ENCODE results near the gene UNC80. TPM values are rescaled to one million over a fixed set of nuclear protein-coding genes. Genes with fewer than 3 reads are reported as not detected.

Gene UNC80
- polyA plus RNA-seq, 1 donor (not counting 4 experiments of a cell fraction or from before 2014, with no cell fraction given) = 0.13 TPM

GRCh38 chr2:209938906-209939305 lies 167.3 kb downstream of the UNC80 start:
- H3K9me3 ChIP-seq (ENCODE audit: control insufficient read depth, low read depth, low read length) = no peaks in the 10 kb centered on the region
- H3K79me2 ChIP-seq (ENCODE audit: control insufficient read depth, insufficient read depth, low read length) = no peaks in the 10 kb centered on the region
- DNase-seq (ENCODE audit: low read depth, low spot score) (no peak), FAIRE-seq (no peak)
- dilution Hi-C loops (cut with MboI; ENCODE audit: extremely low pct_ligation_motif_present, low sequenced_read_pairs) = no loop called here
- H3K27ac ChIP-seq (ENCODE audit: control insufficient read depth, insufficient read depth, low read length) = no peak overlapping the region
- no peaks in the 10 kb centered on the region for H3K9me1 ChIP-seq (ENCODE audit: control insufficient read depth, extremely low read depth, insufficient read depth, low read length)
- H3K27me3 ChIP-seq (ENCODE audit: control insufficient read depth, extremely low read depth, insufficient read depth, low read length) = no peaks in the 10 kb centered on the region
- H2AFZ ChIP-seq (ENCODE audit: control insufficient read depth, low read length) = peak overlapping the region; percentile 65
- H3K4me1 ChIP-seq (ENCODE audit: control insufficient read depth, extremely low read depth, insufficient read depth, low read length) = peaks cover 17% of the 10 kb centered on the region
- no peaks in the 10 kb centered on the region for H4K20me1 ChIP-seq (ENCODE audit: control insufficient read depth, extremely low read depth, insufficient read depth, low read length)
- no peak overlapping the region for H3K4me3 ChIP-seq (ENCODE audit: control insufficient read depth in 2 of 3, extremely low read depth in 1 of 3, insufficient read depth in 2 of 3, low read depth in 1 of 3, low read length in 3 of 3)
- TF ChIP-seq, protein P1, sequence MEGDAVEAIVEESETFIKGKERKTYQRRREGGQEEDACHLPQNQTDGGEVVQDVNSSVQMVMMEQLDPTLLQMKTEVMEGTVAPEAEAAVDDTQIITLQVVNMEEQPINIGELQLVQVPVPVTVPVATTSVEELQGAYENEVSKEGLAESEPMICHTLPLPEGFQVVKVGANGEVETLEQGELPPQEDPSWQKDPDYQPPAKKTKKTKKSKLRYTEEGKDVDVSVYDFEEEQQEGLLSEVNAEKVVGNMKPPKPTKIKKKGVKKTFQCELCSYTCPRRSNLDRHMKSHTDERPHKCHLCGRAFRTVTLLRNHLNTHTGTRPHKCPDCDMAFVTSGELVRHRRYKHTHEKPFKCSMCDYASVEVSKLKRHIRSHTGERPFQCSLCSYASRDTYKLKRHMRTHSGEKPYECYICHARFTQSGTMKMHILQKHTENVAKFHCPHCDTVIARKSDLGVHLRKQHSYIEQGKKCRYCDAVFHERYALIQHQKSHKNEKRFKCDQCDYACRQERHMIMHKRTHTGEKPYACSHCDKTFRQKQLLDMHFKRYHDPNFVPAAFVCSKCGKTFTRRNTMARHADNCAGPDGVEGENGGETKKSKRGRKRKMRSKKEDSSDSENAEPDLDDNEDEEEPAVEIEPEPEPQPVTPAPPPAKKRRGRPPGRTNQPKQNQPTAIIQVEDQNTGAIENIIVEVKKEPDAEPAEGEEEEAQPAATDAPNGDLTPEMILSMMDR (optimal IDR thresholded peaks at IDR 0.05 in 1 of 3, IDR thresholded peaks at IDR 0.05 in 1 of 3, conservative IDR thresholded peaks at IDR 0.05 in 1 of 3; ENCODE audit: extremely low read depth in 1 of 3, insufficient read depth in 2 of 3, low read length in 3 of 3) = no peak
- no peak for TF ChIP-seq EZH2 (IDR thresholded peaks at IDR 0.05; ENCODE audit: low read length)
- no peaks in the 10 kb centered on the region for H3K36me3 ChIP-seq (ENCODE audit: control insufficient read depth in 2 of 2, extremely low read depth in 1 of 2, insufficient read depth in 2 of 2, low read length in 2 of 2)
- H3K9ac ChIP-seq (ENCODE audit: control insufficient read depth, extremely low read depth, insufficient read depth, low read length) = no peak overlapping the region
- H3K4me2 ChIP-seq (ENCODE audit: control insufficient read depth, extremely low read depth, insufficient read depth, low read depth, low read length) = no peak overlapping the region

DNA sequence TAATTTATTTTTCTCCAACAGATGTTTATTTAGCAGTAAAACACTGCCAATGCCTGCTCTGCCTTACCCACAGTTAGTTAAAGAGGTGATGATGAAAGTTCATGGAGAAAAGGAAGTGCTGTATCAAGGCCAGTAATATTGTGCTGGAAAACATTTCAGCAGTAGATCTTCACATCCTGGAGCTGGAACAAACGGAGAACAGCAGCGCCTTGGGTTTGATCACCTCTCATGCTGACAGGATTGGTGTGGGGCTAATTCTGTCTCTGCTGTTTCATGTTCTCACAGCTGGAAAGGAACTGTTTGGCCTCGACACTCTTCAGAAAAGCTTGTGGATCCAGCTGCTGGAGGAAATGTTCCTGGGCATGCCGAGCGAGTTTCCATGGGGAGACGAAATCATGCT lies 169.3 kb downstream of the UNC80 start:
- no peak overlapping the region for H3K9ac ChIP-seq (ENCODE audit: control insufficient read depth, extremely low read depth, insufficient read depth, low read length)
- no peaks in the 10 kb centered on the region for H3K9me3 ChIP-seq (ENCODE audit: control insufficient read depth, low read depth, low read length)
- no peaks in the 10 kb centered on the region for H3K79me2 ChIP-seq (ENCODE audit: control insufficient read depth, insufficient read depth, low read length)
- DNase-seq (ENCODE audit: low read depth, low spot score) = no peak
- H3K4me2 ChIP-seq (ENCODE audit: control insufficient read depth, extremely low read depth, insufficient read depth, low read depth, low read length) = no peak overlapping the region
- no peak for FAIRE-seq
- no peaks in the 10 kb centered on the region for H3K27me3 ChIP-seq (ENCODE audit: control insufficient read depth, extremely low read depth, insufficient read depth, low read length)
- no peak overlapping the region for H2AFZ ChIP-seq (ENCODE audit: control insufficient read depth, low read length)
- H4K20me1 ChIP-seq (ENCODE audit: control insufficient read depth, extremely low read depth, insufficient read depth, low read length) = no peaks in the 10 kb centered on the region
- H3K4me3 ChIP-seq (ENCODE audit: control insufficient read depth in 2 of 3, extremely low read depth in 1 of 3, insufficient read depth in 2 of 3, low read depth in 1 of 3, low read length in 3 of 3) = no peak overlapping the region
- dilution Hi-C loops (cut with MboI; ENCODE audit: extremely low pct_ligation_motif_present, low sequenced_read_pairs) = no loop called here
- H3K9me1 ChIP-seq (ENCODE audit: control insufficient read depth, extremely low read depth, insufficient read depth, low read length) = no peaks in the 10 kb centered on the region
- H3K36me3 ChIP-seq (ENCODE audit: control insufficient read depth in 2 of 2, extremely low read depth in 1 of 2, insufficient read depth in 2 of 2, low read length in 2 of 2) = no peaks in the 10 kb centered on the region
- H3K4me1 ChIP-seq (ENCODE audit: control insufficient read depth, extremely low read depth, insufficient read depth, low read length) = peaks cover 12% of the 10 kb centered on the region
- no peak overlapping the region for H3K27ac ChIP-seq (ENCODE audit: control insufficient read depth, insufficient read depth, low read length)
- no peak for TF ChIP-seq EZH2 (IDR thresholded peaks at IDR 0.05; ENCODE audit: low read length)
- TF ChIP-seq, protein P1 (optimal IDR thresholded peaks at IDR 0.05 in 1 of 3, IDR thresholded peaks at IDR 0.05 in 1 of 3, conservative IDR thresholded peaks at IDR 0.05 in 1 of 3; ENCODE audit: extremely low read depth in 1 of 3, insufficient read depth in 2 of 3, low read length in 3 of 3) = no peak

All from keratinocyte (primary cell).